ENCODE measurements around the gene ZYG11B. TPM values are rescaled to one million over a fixed set of nuclear protein-coding genes. Genes with fewer than 3 reads are reported as not detected.
"Not testable (repeated sequence)": the region's sequence is repeated elsewhere in the genome, so short reads cannot be mapped to it uniquely, and the experiment has no call there.

ZYG11B gene
- total RNA-seq, 1 experiment from 2014 or later = 25.6 TPM

DNA sequence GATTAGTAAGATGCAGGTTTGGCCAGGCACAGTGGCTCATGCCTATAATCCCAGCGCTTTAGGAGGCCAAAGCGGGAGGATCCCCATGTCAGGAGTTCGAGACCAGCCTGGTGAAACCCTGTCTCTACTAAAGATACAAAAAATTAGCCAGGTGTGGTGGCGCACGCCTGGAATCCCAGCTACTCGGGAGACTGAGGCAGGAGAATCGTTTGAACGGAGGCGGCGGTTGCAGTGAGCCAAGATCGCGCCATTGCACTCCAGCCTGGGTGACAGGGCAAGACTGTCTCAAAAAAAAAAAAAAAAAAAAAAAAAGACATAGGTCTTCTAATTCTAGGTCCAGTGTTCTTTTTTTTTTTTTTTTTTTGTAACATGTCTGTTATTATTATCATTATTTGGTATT is 64.2 kb downstream of the ZYG11B start:
- H3K27me3 ChIP-seq (ENCODE audit: low read length); H3K9me3 ChIP-seq (ENCODE audit: low read length); H3K4me1 ChIP-seq (ENCODE audit: low read length); H2AFZ ChIP-seq (ENCODE audit: low read length); H3K9ac ChIP-seq (ENCODE audit: low read length); H3K79me2 ChIP-seq (ENCODE audit: low read length); H4K20me1 ChIP-seq (ENCODE audit: insufficient read depth, low read depth, low read length); H3K4me3 ChIP-seq (ENCODE audit: low read length); H3K36me3 ChIP-seq (ENCODE audit: insufficient read depth, low read length); DNase-seq; H3K4me2 ChIP-seq (ENCODE audit: low read depth, low read length, poor library complexity, severe bottlenecking); H3K9me2 ChIP-seq (replicated peaks; ENCODE audit: insufficient read depth, low read length); H3K27ac ChIP-seq (ENCODE audit: low read length): not testable (repeated sequence)

DNA sequence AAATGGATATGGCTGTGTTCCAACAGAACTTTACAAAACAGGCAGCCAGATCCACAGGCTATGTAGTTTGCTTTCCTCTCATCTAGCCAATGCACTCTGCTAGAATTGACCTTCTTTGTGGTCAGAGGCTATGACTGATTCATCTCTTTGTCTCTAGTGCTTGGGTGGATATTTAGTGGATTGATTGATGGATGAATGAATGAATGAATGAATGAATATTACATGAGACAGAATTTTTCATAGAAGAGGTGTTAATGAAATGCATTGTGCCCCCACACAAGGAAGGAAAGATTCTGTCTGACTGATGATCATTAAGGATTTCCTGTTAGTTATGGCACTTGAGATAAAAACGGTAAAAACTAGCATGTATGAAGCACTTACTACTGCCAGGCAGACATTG is 65.8 kb downstream of the ZYG11B start:
- Histone ChIP-seq H3K9me2 (replicated peaks; ENCODE audit: insufficient read depth, low read length) (no peaks in the 10 kb centered on the region), H4K20me1 (ENCODE audit: insufficient read depth, low read depth, low read length) (no peaks in the 10 kb centered on the region), H3K27me3 (ENCODE audit: low read length) (no peaks in the 10 kb centered on the region), H3K36me3 (ENCODE audit: insufficient read depth, low read length) (peaks cover 6% of the 10 kb centered on the region), H3K4me1 (ENCODE audit: low read length) (no peaks in the 10 kb centered on the region), H3K4me2 (ENCODE audit: low read depth, low read length, poor library complexity, severe bottlenecking) (no peak overlapping the region), H3K9ac (ENCODE audit: low read length) (no peak overlapping the region), H2AFZ (ENCODE audit: low read length) (no peak overlapping the region), H3K4me3 (ENCODE audit: low read length) (no peak overlapping the region), H3K27ac (ENCODE audit: low read length) (no peak overlapping the region), H3K79me2 (ENCODE audit: low read length) (no peaks in the 10 kb centered on the region), H3K9me3 (ENCODE audit: low read length) (no peaks in the 10 kb centered on the region)
- DNase-seq = no peak

DNA sequence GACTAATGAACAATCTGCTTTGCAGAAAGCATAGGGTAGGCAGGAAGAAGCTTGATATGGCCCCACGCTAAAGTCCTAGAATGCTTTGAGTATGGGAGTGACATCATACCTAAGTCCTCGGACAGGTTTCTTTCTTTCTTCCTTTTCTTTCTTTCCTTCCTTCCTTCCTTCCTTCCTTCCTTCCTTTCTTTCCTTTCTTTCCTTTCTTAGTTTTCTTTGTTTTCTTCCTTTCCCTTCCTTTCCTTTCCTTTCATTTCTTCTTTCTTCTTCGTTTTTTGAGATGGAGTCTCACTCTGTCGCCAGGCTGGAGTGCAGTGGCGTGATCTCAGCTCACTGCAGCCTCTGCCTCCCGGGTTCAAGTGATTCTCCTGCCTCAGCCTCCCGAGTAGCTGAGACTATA is 67.5 kb downstream of the ZYG11B start:
- H3K79me2 ChIP-seq (ENCODE audit: low read length); H4K20me1 ChIP-seq (ENCODE audit: insufficient read depth, low read depth, low read length); H3K9ac ChIP-seq (ENCODE audit: low read length); H3K4me3 ChIP-seq (ENCODE audit: low read length); H3K36me3 ChIP-seq (ENCODE audit: insufficient read depth, low read length); H3K4me2 ChIP-seq (ENCODE audit: low read depth, low read length, poor library complexity, severe bottlenecking); H3K27me3 ChIP-seq (ENCODE audit: low read length); H3K4me1 ChIP-seq (ENCODE audit: low read length); H3K27ac ChIP-seq (ENCODE audit: low read length); H3K9me3 ChIP-seq (ENCODE audit: low read length); DNase-seq; H3K9me2 ChIP-seq (replicated peaks; ENCODE audit: insufficient read depth, low read length); H2AFZ ChIP-seq (ENCODE audit: low read length): not testable (repeated sequence)

DNA sequence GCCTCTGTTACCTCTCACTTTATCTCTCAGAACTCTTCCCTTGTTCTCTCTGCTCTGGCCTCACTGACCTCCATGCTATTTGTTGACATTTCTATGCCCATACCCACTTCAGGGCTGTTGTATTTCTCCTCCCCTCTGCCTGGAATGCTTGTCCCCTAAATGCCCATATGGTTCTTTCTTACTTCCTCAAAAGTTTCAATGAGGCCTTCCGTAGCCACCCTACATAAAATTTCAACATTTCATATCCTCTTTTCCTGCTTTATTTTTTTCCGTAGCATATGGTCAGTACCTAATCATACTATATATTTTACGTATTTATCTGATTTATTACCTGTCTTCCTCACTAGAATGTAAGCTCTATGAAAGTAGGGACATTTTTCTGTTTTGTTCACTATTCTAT is 69.2 kb downstream of the ZYG11B start:
- Histone ChIP-seq H3K4me1 (ENCODE audit: low read length) (no peaks in the 10 kb centered on the region), H3K4me2 (ENCODE audit: low read depth, low read length, poor library complexity, severe bottlenecking) (no peak overlapping the region), H4K20me1 (ENCODE audit: insufficient read depth, low read depth, low read length) (no peaks in the 10 kb centered on the region), H3K36me3 (ENCODE audit: insufficient read depth, low read length) (peaks cover 3% of the 10 kb centered on the region), H3K79me2 (ENCODE audit: low read length) (no peaks in the 10 kb centered on the region), H3K27ac (ENCODE audit: low read length) (no peak overlapping the region), H3K4me3 (ENCODE audit: low read length) (no peak overlapping the region), H3K27me3 (ENCODE audit: low read length) (no peaks in the 10 kb centered on the region), H3K9me3 (ENCODE audit: low read length) (no peaks in the 10 kb centered on the region), H2AFZ (ENCODE audit: low read length) (no peak overlapping the region), H3K9me2 (replicated peaks; ENCODE audit: insufficient read depth, low read length) (no peaks in the 10 kb centered on the region), H3K9ac (ENCODE audit: low read length) (no peak overlapping the region)
- DNase-seq = no peak

DNA sequence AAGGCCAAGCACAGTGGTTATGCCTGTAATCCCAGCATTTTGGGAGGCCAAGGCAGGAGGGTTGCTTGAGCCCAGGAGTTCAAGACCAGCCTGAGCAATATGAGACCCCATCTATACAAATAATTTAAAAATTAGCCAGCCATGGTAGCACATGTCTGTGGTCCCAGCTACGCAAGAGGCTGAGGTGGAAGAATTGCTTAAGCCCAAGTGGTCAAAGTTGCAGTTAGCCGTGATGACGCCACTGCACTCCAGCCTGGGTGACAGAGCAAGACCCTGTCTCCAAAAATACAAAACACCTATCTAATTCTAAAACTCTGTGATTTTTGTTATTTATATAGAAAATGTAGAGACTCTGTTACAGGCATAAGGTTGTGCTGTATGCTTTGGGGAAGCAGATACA is 72.1 kb downstream of the ZYG11B start:
- no peak for DNase-seq
- Histone ChIP-seq H3K27me3 (ENCODE audit: low read length) (no peaks in the 10 kb centered on the region), H3K36me3 (ENCODE audit: insufficient read depth, low read length) (peaks cover 3% of the 10 kb centered on the region; the same call in 1 of the 2 replicates), H2AFZ (ENCODE audit: low read length) (no peak overlapping the region), H3K4me2 (ENCODE audit: low read depth, low read length, poor library complexity, severe bottlenecking) (no peak overlapping the region), H3K4me1 (ENCODE audit: low read length) (no peaks in the 10 kb centered on the region), H3K9me3 (ENCODE audit: low read length) (no peaks in the 10 kb centered on the region), H3K9me2 (replicated peaks; ENCODE audit: insufficient read depth, low read length) (no peaks in the 10 kb centered on the region), H3K27ac (ENCODE audit: low read length) (no peak overlapping the region), H4K20me1 (ENCODE audit: insufficient read depth, low read depth, low read length) (no peaks in the 10 kb centered on the region), H3K4me3 (ENCODE audit: low read length) (no peak overlapping the region), H3K79me2 (ENCODE audit: low read length) (no peaks in the 10 kb centered on the region), H3K9ac (ENCODE audit: low read length) (no peak overlapping the region)

DNA sequence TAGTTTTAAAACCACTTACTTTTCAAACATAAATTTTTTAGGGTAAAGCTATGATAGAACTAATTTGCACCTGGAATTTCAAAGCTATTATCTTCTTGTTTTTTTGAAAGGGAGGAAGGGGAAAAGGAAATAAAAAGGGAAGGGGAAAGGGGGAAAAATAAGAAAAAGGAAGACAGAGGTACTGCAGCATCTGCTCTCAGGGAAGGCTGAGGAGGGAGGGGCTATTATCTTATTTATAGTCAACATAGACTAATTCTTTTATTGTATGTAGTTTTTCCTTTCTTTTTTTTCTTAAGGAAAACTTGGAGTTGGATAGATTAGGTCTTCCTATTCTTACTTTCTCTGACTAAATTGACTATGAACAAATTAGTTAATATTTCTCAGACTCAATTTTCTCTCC is 74.8 kb downstream of the ZYG11B start:
- no peaks in the 10 kb centered on the region for H3K4me1 ChIP-seq (ENCODE audit: low read length)
- H3K27ac ChIP-seq (ENCODE audit: low read length) = no peak overlapping the region
- H2AFZ ChIP-seq (ENCODE audit: low read length) = no peak overlapping the region
- no peaks in the 10 kb centered on the region for H3K9me2 ChIP-seq (replicated peaks; ENCODE audit: insufficient read depth, low read length)
- H3K79me2 ChIP-seq (ENCODE audit: low read length) = no peaks in the 10 kb centered on the region
- H3K9me3 ChIP-seq (ENCODE audit: low read length) = no peaks in the 10 kb centered on the region
- H3K4me2 ChIP-seq (ENCODE audit: low read depth, low read length, poor library complexity, severe bottlenecking) = no peak overlapping the region
- no peak overlapping the region for H3K4me3 ChIP-seq (ENCODE audit: low read length)
- no peak overlapping the region for H3K9ac ChIP-seq (ENCODE audit: low read length)
- H3K27me3 ChIP-seq (ENCODE audit: low read length) = no peaks in the 10 kb centered on the region
- H3K36me3 ChIP-seq (ENCODE audit: insufficient read depth, low read length) = peaks cover 3% of the 10 kb centered on the region; the same call in 1 of the 2 replicates
- H4K20me1 ChIP-seq (ENCODE audit: insufficient read depth, low read depth, low read length) = no peaks in the 10 kb centered on the region
- no peak for DNase-seq

DNA sequence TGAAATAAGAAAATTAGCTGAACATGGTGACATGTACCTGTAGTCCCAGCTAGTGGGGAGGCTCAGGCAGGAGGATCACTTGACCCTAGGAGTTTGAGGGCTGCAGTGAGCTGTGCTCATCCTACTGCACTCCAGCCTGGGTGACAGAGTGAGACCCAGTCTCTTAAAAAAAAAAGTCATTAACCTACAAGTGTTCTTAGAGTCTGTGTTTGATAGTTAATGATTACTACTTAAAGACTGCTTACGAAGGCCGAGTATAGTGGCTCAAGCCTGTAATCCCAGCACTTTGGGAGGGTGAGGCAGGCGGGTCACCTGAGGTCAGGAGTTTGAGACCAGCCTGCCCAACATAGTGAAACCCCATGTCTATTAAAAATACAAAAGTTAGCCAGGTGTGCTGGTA is 77.8 kb downstream of the ZYG11B start:
- not testable (repeated sequence) for H3K4me3 ChIP-seq (ENCODE audit: low read length); H3K79me2 ChIP-seq (ENCODE audit: low read length)

DNA sequence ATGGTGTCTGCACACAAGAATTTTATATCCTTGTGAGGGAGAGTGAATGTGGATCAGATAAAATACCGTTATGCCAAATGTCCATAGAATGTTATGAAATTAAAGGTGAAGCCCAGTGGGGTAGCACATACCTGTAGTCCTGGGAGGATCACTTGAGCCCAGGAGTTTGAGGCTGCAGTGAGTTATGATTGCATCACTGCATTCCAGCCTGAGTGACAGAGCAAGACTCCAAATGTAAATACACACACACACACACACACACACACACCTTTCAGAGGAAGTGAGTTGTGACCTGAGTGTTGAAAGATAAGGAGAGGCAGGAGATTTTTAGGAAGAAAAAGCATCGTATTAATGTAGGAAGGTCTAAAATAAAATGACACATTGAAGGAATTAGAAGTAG is 88.2 kb downstream of the ZYG11B start:
- H3K9me2 ChIP-seq (replicated peaks; ENCODE audit: insufficient read depth, low read length) = no peaks in the 10 kb centered on the region
- H2AFZ ChIP-seq (ENCODE audit: low read length) = no peak overlapping the region
- no peak overlapping the region for H3K27ac ChIP-seq (ENCODE audit: low read length)
- no peaks in the 10 kb centered on the region for H3K9me3 ChIP-seq (ENCODE audit: low read length)
- H3K4me1 ChIP-seq (ENCODE audit: low read length) = no peaks in the 10 kb centered on the region
- peaks cover 5% of the 10 kb centered on the region; the same call in 1 of the 2 replicates for H3K36me3 ChIP-seq (ENCODE audit: insufficient read depth, low read length)
- no peaks in the 10 kb centered on the region for H4K20me1 ChIP-seq (ENCODE audit: insufficient read depth, low read depth, low read length)
- H3K4me2 ChIP-seq (ENCODE audit: low read depth, low read length, poor library complexity, severe bottlenecking) = no peak overlapping the region
- no peak for DNase-seq
- H3K4me3 ChIP-seq (ENCODE audit: low read length) = no peak overlapping the region
- no peaks in the 10 kb centered on the region for H3K27me3 ChIP-seq (ENCODE audit: low read length)
- H3K9ac ChIP-seq (ENCODE audit: low read length) = no peak overlapping the region
- no peaks in the 10 kb centered on the region for H3K79me2 ChIP-seq (ENCODE audit: low read length)

More for the DNA sequence above, 77.8 kb downstream of the ZYG11B start:
- not testable (repeated sequence) for H3K27ac ChIP-seq (ENCODE audit: low read length); DNase-seq; H3K4me2 ChIP-seq (ENCODE audit: low read depth, low read length, poor library complexity, severe bottlenecking); H3K36me3 ChIP-seq (ENCODE audit: insufficient read depth, low read length); H3K9me3 ChIP-seq (ENCODE audit: low read length); H4K20me1 ChIP-seq (ENCODE audit: insufficient read depth, low read depth, low read length); H2AFZ ChIP-seq (ENCODE audit: low read length); H3K9me2 ChIP-seq (replicated peaks; ENCODE audit: insufficient read depth, low read length); H3K9ac ChIP-seq (ENCODE audit: low read length); H3K4me1 ChIP-seq (ENCODE audit: low read length); H3K27me3 ChIP-seq (ENCODE audit: low read length)

DNA sequence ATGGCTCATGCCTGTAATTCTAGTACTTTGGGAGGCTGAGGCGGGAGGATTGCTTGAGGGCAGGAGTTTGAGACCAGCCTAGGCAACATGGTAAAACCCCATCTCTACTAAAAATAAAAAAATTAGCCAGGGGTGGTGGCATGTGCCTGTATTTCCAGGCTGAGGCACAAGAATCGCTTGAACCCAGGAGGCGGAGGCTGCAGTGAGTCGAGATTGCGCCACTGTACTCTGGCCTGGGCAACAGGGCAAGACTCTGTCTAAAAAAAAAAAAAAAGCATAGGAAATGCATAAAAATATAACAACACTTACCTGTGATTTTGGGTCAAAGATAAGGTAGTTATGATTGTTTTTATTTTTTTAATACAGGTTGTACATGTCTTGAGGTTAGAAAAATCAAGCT is 94.6 kb downstream of the ZYG11B start:
- H3K27ac ChIP-seq (ENCODE audit: low read length); H2AFZ ChIP-seq (ENCODE audit: low read length); H3K9ac ChIP-seq (ENCODE audit: low read length); H3K27me3 ChIP-seq (ENCODE audit: low read length); H3K4me2 ChIP-seq (ENCODE audit: low read depth, low read length, poor library complexity, severe bottlenecking); H3K4me1 ChIP-seq (ENCODE audit: low read length); H3K79me2 ChIP-seq (ENCODE audit: low read length); H3K9me3 ChIP-seq (ENCODE audit: low read length); H3K36me3 ChIP-seq (ENCODE audit: insufficient read depth, low read length); H3K4me3 ChIP-seq (ENCODE audit: low read length); H4K20me1 ChIP-seq (ENCODE audit: insufficient read depth, low read depth, low read length); H3K9me2 ChIP-seq (replicated peaks; ENCODE audit: insufficient read depth, low read length); DNase-seq: not testable (repeated sequence)
